ES-I3 (cell line): Measurements from ENCODE around the gene MYO15B.

ENCODE experiments used
- H3K36me3 ChIP-seq: 2 replicates; pipeline ENCODE4 v1.6.1; 2013; ENCODE audit warnings: mild to moderate bottlenecking, low read length, control low read depth, moderate library complexity; ENCODE audit not compliant: insufficient read depth
- H3K4me1 ChIP-seq: 2 replicates; pipeline ENCODE4 v1.6.1; 2013; ENCODE audit warnings: mild to moderate bottlenecking, control low read depth, low read length; ENCODE audit not compliant: insufficient read depth
- H3K9ac ChIP-seq: 2 replicates; pipeline ENCODE4 v1.6.1; 2013; ENCODE audit warnings: low read depth, mild to moderate bottlenecking, low read length, moderate library complexity
- H3K9me3 ChIP-seq: 2 replicates; pipeline ENCODE4 v1.6.1; 2013; ENCODE audit warnings: mild to moderate bottlenecking, low read length, moderate library complexity; ENCODE audit not compliant: control insufficient read depth, insufficient read depth

MYO15B gene

GRCh38 chr17:75594499-75595283 lies 7.1 kb downstream of the MYO15B start:
- no peaks in the 10 kb centered on the region for H3K9me3 ChIP-seq
- no peaks in the 10 kb centered on the region for H3K36me3 ChIP-seq
- no peak overlapping the region for H3K9ac ChIP-seq
- H3K4me1 ChIP-seq = no peaks in the 10 kb centered on the region

DNA sequence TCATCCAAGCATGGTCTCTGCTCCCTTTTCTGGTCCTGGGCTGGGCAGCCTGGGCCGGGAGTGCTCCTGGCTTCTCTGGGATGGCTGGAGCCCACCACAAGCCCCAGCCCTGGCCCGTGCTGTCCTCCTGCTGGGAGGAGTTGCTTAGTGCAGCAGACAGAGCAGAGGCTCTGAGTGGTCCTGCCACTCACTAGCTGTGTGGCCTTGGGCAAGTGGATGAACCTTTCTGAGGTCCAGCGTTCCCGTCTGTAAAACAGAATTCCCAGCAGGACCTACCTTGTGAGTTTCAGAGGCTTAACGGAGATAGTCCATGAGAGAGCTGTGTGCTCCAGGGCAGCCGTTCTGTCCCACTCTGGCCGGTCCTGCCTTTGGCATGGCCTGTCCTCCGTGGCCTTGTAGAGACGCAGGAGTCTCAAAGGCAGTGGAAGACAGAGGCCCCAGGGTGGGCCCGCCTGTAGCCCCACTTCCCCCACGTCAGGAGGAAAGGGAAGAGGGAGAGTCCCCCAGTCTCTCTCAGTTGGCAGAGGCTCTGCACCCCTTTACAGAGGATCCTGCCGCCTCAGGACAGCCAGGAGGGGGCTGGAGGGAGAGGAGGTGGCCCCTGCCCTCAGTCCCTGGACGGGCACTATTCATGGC lies 7.8 kb downstream of the MYO15B start:
- Histone ChIP-seq H3K9ac (no peak overlapping the region), H3K4me1 (no peaks in the 10 kb centered on the region), H3K9me3 (no peaks in the 10 kb centered on the region), H3K36me3 (no peaks in the 10 kb centered on the region)

- Histone ChIP-seq H3K4me1 (no peaks in the 10 kb centered on the region), H3K9me3 (no peaks in the 10 kb centered on the region), H3K36me3 (no peaks in the 10 kb centered on the region), H3K9ac (no peak overlapping the region)
These were observed 8.3 kb downstream of the MYO15B start for GRCh38 chr17:75595920-75596313.

GRCh38 chr17:75596320-75597087 lies 8.9 kb downstream of the MYO15B start:
- H3K4me1 ChIP-seq = no peaks in the 10 kb centered on the region
- H3K9ac ChIP-seq = no peak overlapping the region
- H3K36me3 ChIP-seq = no peaks in the 10 kb centered on the region
- H3K9me3 ChIP-seq = no peaks in the 10 kb centered on the region

GRCh38 chr17:75601057-75601987 lies 13.7 kb downstream of the MYO15B start:
- Histone ChIP-seq H3K9me3 (no peaks in the 10 kb centered on the region), H3K9ac (no peak overlapping the region)

DNA sequence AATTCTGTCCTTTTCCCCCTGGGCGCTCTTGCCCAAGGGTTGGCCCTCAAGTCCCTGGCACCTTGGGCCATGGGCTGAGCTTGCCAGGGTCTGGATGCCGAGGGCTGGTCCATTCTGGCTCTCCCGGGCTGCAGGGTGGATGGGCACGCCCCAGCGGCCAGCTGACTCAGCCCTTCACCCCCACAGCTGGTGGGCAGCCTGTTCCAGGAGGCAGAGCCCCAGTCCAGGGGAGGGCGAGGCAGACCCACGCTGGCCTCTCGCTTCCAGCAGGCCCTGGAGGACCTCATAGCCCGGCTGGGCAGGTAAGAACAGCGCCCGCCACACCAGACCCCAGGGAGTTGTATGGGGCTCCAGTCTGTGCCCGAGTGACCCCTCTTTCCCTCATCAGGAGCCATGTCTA lies 15.0 kb downstream of the MYO15B start:
- Histone ChIP-seq H3K36me3 (no peaks in the 10 kb centered on the region), H3K4me1 (no peaks in the 10 kb centered on the region), H3K9ac (no peak overlapping the region), H3K9me3 (no peaks in the 10 kb centered on the region)

More at GRCh38 chr17:75601057-75601987, 13.7 kb downstream of the MYO15B start:
- Histone ChIP-seq H3K4me1 (no peaks in the 10 kb centered on the region), H3K36me3 (no peaks in the 10 kb centered on the region)

GRCh38 chr17:75603123-75603522 lies 15.5 kb downstream of the MYO15B start:
- H3K9ac ChIP-seq = no peak overlapping the region
- H3K9me3 ChIP-seq = no peaks in the 10 kb centered on the region
- H3K36me3 ChIP-seq = no peaks in the 10 kb centered on the region
- no peaks in the 10 kb centered on the region for H3K4me1 ChIP-seq

GRCh38 chr17:75604034-75604695 lies 16.6 kb downstream of the MYO15B start:
- H3K36me3 ChIP-seq = no peaks in the 10 kb centered on the region
- no peaks in the 10 kb centered on the region for H3K9me3 ChIP-seq
- H3K9ac ChIP-seq = no peak overlapping the region
- no peaks in the 10 kb centered on the region for H3K4me1 ChIP-seq

DNA sequence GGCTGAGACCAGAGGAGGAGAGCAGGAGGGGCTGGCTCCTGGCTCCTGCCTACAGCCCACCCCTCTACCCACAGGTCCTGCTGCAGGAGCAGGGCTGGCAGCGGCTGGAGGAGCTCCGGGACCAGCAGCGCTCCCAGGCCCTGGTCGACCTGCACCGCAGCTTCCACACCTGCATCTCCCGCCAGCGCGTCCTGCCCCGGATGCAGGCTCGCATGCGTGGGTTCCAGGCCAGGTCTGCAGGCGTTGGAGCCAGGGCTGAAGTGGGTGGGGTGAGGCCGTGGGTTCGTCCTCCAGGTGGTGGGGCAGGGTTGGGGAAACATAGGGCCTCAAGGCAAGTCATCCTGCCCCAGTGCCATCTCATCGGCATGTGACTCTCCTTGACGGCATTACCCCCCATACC lies 18.2 kb downstream of the MYO15B start:
- H3K4me1 ChIP-seq = no peaks in the 10 kb centered on the region
- no peaks in the 10 kb centered on the region for H3K9me3 ChIP-seq
- H3K36me3 ChIP-seq = no peaks in the 10 kb centered on the region
- no peak overlapping the region for H3K9ac ChIP-seq

GRCh38 chr17:75607086-75607485 lies 19.5 kb downstream of the MYO15B start:
- Histone ChIP-seq H3K36me3 (no peaks in the 10 kb centered on the region), H3K4me1 (no peaks in the 10 kb centered on the region), H3K9ac (no peak overlapping the region), H3K9me3 (no peaks in the 10 kb centered on the region)

DNA sequence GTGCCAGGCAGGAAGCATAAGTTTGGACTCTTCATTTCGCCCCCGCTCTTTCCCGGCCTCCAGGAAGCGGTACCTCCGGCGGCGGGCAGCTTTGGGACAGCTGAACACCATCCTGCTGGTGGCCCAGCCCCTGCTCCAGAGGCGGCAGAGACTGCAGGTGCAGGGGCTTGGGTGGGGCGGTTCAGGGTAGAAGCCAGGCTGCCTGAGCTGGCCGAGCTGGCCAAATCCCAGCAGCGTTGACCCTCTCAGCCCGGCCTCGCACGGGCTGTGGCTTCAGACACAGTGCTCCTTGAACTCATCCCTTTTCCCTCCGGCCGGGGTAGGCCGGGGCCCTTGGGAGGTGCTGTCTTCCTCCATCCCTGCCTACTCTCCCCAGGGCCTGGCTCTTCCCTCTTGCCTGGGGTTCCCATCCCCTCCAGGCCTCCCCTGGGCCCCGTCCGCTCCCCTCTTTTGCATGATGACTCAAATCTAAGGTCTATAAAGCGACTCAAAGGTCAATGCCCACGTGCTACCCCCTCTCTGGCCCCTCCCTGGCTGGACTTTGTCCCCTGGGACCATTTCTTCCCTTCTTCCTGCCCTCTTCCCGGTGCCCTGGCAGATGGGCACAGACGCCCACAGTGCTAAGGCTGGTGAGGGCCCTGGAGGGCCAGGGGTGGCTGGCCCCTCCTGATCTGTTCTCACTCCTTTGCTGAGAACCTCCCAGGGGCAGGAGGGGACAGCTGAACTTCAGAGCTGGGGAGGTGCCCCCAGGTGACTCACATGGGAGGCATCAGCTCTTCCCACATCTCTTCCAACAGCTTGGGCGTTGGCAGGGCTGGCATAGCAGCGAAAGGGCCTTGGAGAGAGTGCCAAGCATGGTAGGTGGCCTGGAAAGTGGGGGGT lies 22.7 kb downstream of the MYO15B start:
- Histone ChIP-seq H3K36me3 (no peaks in the 10 kb centered on the region), H3K4me1 (no peaks in the 10 kb centered on the region), H3K9me3 (no peaks in the 10 kb centered on the region), H3K9ac (no peak overlapping the region)

- H3K9me3 ChIP-seq = no peaks in the 10 kb centered on the region
- H3K36me3 ChIP-seq = no peaks in the 10 kb centered on the region
- no peaks in the 10 kb centered on the region for H3K4me1 ChIP-seq
- H3K9ac ChIP-seq = no peak overlapping the region
These were observed 24.3 kb downstream of the MYO15B start for GRCh38 chr17:75611851-75612429.
